CD8-positive, alpha-beta memory T cell (primary cell): Measurements from ENCODE around the gene TBC1D2. TPM values are rescaled to one million over a fixed set of nuclear protein-coding genes. Genes with fewer than 3 reads are reported as not detected.
A peak's percentile ranks its signal among the peaks of the same experiment; 100 is the strongest.

Source experiments
- CTCF ChIA-PET: fragments of 350-600 bp; sonication (Branson Sonifier 250); formaldehyde crosslinking; loops from one replicate; lab custom pipeline; 2021; ENCODE audit warnings: antibody characterized with exemption; lab: Charles Lee
- POLR2A ChIA-PET: fragments of 350-600 bp; sonication (Branson Sonifier 250); formaldehyde crosslinking; loops from one replicate; lab custom pipeline; 2021; ENCODE audit warnings: antibody characterized with exemption; lab: Charles Lee
- DNase-seq, 5 donors: peaks; one replicate each; pipeline versions ENCODE4 v3.0.0 to v3.0.0-alpha.2; 2020 to 2022; ENCODE audit warnings: mixed read lengths in 1 of 5
- H3K27ac ChIP-seq: one replicate; pipeline ENCODE4 v1.7.0; 2013; ENCODE audit warnings: low read depth, mild to moderate bottlenecking, low read length, moderate library complexity
- H3K27me3 ChIP-seq: 2 replicates; pipeline ENCODE4 v1.7.0; 2013; ENCODE audit warnings: low read length, mild to moderate bottlenecking; ENCODE audit not compliant: insufficient read depth, poor library complexity, severe bottlenecking
- H3K36me3 ChIP-seq: 2 replicates; pipeline ENCODE4 v1.7.0; 2013; ENCODE audit warnings: mild to moderate bottlenecking, low read length, moderate library complexity; ENCODE audit not compliant: insufficient read depth
- H3K4me1 ChIP-seq: 2 replicates; pipeline ENCODE4 v1.7.0; 2013; ENCODE audit warnings: mild to moderate bottlenecking, low read length, moderate library complexity; ENCODE audit not compliant: insufficient read depth
- H3K4me3 ChIP-seq: 2 replicates; pipeline ENCODE4 v1.7.0; 2013; ENCODE audit warnings: mild to moderate bottlenecking, low read length
- H3K9me3 ChIP-seq: 2 replicates; pipeline ENCODE4 v1.7.0; 2013; ENCODE audit warnings: mild to moderate bottlenecking, low read length
- H3K27ac Mint-ChIP-seq, 8 donors: one replicate each; pipeline ENCODE4 v1.8.0; 2020 to 2021; ENCODE audit warnings: mixed read lengths in 8 of 8, mild to moderate bottlenecking in 6 of 8, inconsistent platforms in 3 of 8, moderate library complexity in 3 of 8
- H3K27me3 Mint-ChIP-seq, 2 donors: one replicate each; pipeline ENCODE4 v1.8.0; 2020 to 2021; ENCODE audit warnings: mixed read lengths in 2 of 2, mild to moderate bottlenecking in 1 of 2, moderate library complexity in 1 of 2
- H3K36me3 Mint-ChIP-seq, 3 donors: one replicate each; pipeline ENCODE4 v1.8.0; 2020 to 2021; ENCODE audit warnings: mixed read lengths in 3 of 3, inconsistent platforms in 1 of 3, mild to moderate bottlenecking in 1 of 3
- H3K4me1 Mint-ChIP-seq, 3 donors: one replicate each; pipeline ENCODE4 v1.8.0; 2020 to 2021; ENCODE audit warnings: mixed read lengths in 3 of 3, inconsistent platforms in 1 of 3, mild to moderate bottlenecking in 1 of 3
- H3K4me3 Mint-ChIP-seq, 7 donors: one replicate each; pipeline ENCODE4 v1.8.0; 2020 to 2021; ENCODE audit warnings: mixed read lengths in 7 of 7, mild to moderate bottlenecking in 6 of 7, moderate library complexity in 4 of 7, inconsistent platforms in 2 of 7
- H3K9me3 Mint-ChIP-seq, 5 donors: one replicate each; pipeline ENCODE4 v1.8.0; 2020 to 2022; ENCODE audit warnings: mixed read lengths in 5 of 5, mild to moderate bottlenecking in 3 of 5, moderate library complexity in 2 of 5, inconsistent platforms in 1 of 5
- polyA plus RNA-seq: library from polyadenylated mRNA; unstranded; fragments of 300-500 nt; fragmentation: Illumina TruSeq; gene quantifications from one replicate; pipeline ENCODE4 v1.2.3, GENCODE V29; 2021
- total RNA-seq, 2 experiments: library from RNA; stranded (reverse); gene quantifications; one replicate each; pipeline ENCODE4 v1.2.3, GENCODE V29; 2021

TBC1D2 gene
- total and polyA plus RNA-seq, 3 experiments from 2014 or later: 3.3 to 5.6 (median 4.8) TPM

- H3K36me3 ChIP-seq: no peaks in the 10 kb centered on the region
- DNase-seq: no peak
- no peaks in the 10 kb centered on the region for H3K27me3 ChIP-seq
- ChIA-PET CTCF (no interaction called here), POLR2A (no interaction called here)
- H3K4me3 Mint-ChIP-seq: no peak overlapping the region
- H3K4me1 ChIP-seq: no peaks in the 10 kb centered on the region
- peak overlapping the region in 1 of 8 donors; percentile 48 for H3K27ac Mint-ChIP-seq
- H3K9me3 Mint-ChIP-seq: no peaks in the 10 kb centered on the region
- H3K27me3 Mint-ChIP-seq: peaks cover 2 to 29% of the 10 kb centered on the region in 2 donors
- no peak overlapping the region for H3K4me3 ChIP-seq
- H3K27ac ChIP-seq: no peak overlapping the region
- no peaks in the 10 kb centered on the region for H3K36me3 Mint-ChIP-seq
- H3K4me1 Mint-ChIP-seq: no peaks in the 10 kb centered on the region
- H3K9me3 ChIP-seq: no peaks in the 10 kb centered on the region
Measured at GRCh38 chr9:98295824-98296223, 40.4 kb upstream of the TBC1D2 start.

- Histone ChIP-seq H3K36me3 (no peaks in the 10 kb centered on the region), H3K9me3 (no peaks in the 10 kb centered on the region), H3K27ac (no peak overlapping the region), H3K27me3 (no peaks in the 10 kb centered on the region), H3K4me3 (no peak overlapping the region), H3K4me1 (no peaks in the 10 kb centered on the region)
- no peak for DNase-seq
- Mint-ChIP-seq H3K9me3 (no peaks in the 10 kb centered on the region), H3K27me3 (peaks cover 2 to 21% of the 10 kb centered on the region in 2 donors), H3K27ac (peak overlapping the region in 1 of 8 donors; percentile 68), H3K4me1 (no peaks in the 10 kb centered on the region), H3K36me3 (no peaks in the 10 kb centered on the region), H3K4me3 (no peak overlapping the region)
- ChIA-PET CTCF (no interaction called here), POLR2A (no interaction called here)
Measured at GRCh38 chr9:98291820-98292219, 36.4 kb upstream of the TBC1D2 start.

DNA sequence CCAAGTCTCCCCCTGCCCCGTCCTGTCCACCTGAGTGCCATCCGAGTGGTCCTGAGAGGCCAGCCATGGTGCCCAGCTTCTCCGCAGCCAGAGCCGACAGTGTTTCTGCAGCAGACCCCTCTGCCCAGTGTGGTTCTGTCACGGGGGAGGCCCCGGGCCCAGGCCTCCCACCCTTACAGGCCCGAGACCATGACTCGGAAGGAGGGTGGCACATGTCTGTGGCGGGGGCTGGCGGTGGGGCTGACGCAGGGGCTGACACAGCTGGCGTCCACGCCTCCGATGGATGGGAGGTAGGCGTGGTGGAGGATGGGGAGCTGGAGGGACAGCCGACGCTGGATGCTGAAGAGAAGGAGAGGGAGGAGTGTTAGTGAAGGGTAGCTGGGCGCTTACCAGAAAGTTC lies 35.0 kb upstream of the TBC1D2 start:
- H3K27me3 ChIP-seq: no peaks in the 10 kb centered on the region
- Mint-ChIP-seq H3K9me3 (no peaks in the 10 kb centered on the region), H3K36me3 (no peaks in the 10 kb centered on the region), H3K27me3 (peaks cover 0 to 15% of the 10 kb centered on the region in 2 donors), H3K4me1 (no peaks in the 10 kb centered on the region), H3K27ac (no peak overlapping the region), H3K4me3 (no peak overlapping the region)
- H3K4me1 ChIP-seq: no peaks in the 10 kb centered on the region
- H3K36me3 ChIP-seq: no peaks in the 10 kb centered on the region
- no peak for DNase-seq
- H3K9me3 ChIP-seq: no peaks in the 10 kb centered on the region
- H3K27ac ChIP-seq: no peak overlapping the region
- CTCF ChIA-PET: no interaction called here
- POLR2A ChIA-PET: no interaction called here
- no peak overlapping the region for H3K4me3 ChIP-seq

DNA sequence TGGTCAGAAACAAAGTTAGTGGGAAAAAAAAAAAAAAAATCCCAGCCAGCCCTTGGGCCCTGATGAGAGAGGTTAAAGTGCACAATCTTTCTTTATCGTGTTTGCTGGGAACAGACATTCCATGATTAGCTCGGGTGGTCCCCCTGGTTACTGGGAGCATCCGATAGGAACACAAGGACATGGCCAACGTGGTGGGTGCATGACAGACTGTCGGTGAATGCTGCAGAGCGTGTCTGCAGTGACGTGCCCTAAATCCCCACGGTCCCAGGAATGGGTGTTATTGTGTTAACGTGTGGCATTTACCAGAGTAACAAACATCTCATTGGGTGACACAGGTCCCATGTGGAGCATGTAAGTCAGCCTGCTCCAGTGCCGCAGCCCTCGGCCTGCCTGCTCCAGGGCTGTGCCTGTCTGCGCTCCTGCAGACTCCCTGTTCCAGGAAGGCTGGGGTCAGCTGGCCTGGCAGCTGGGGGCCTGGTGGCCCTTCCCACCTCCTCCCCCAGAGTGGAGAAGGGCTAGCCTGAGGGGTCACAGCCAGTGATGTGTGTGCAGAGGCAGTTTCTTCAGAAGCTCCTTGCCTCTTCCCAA lies 34.3 kb upstream of the TBC1D2 start:
- Histone ChIP-seq H3K27me3 (no peaks in the 10 kb centered on the region), H3K9me3 (no peaks in the 10 kb centered on the region), H3K36me3 (no peaks in the 10 kb centered on the region), H3K27ac (no peak overlapping the region), H3K4me3 (no peak overlapping the region), H3K4me1 (no peaks in the 10 kb centered on the region)
- Mint-ChIP-seq H3K4me3 (no peak overlapping the region), H3K27ac (no peak overlapping the region), H3K4me1 (no peaks in the 10 kb centered on the region), H3K36me3 (no peaks in the 10 kb centered on the region), H3K27me3 (peaks cover 0 to 15% of the 10 kb centered on the region in 2 donors), H3K9me3 (no peaks in the 10 kb centered on the region)
- ChIA-PET CTCF (no interaction called here), POLR2A (no interaction called here)
- no peak for DNase-seq

DNA sequence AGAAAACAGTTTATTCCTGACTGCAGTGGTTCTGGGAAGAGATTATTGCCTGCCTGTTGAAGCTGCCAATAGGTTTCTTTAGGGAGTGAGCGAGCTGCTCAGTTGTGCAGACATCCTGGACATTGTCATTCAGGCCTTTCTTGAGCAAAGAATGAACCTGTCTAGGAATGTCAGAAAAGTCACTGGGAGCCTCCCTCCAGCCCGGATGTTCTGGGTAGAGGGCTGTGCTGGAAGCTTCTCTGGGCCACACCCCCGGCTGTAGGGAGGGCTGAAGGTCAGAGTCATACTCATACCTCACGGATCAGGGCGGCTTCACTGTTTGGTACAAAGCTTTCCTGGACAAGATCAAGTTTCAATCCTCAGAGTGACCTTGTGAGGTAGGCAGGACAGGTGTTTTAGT lies 33.4 kb upstream of the TBC1D2 start:
- DNase-seq: no peak
- CTCF ChIA-PET: no interaction called here
- Histone ChIP-seq H3K36me3 (no peaks in the 10 kb centered on the region), H3K4me3 (no peak overlapping the region), H3K27ac (no peak overlapping the region), H3K9me3 (no peaks in the 10 kb centered on the region), H3K27me3 (no peaks in the 10 kb centered on the region), H3K4me1 (no peaks in the 10 kb centered on the region)
- Mint-ChIP-seq H3K36me3 (no peaks in the 10 kb centered on the region), H3K4me3 (no peak overlapping the region), H3K9me3 (no peaks in the 10 kb centered on the region), H3K27ac (no peak overlapping the region), H3K4me1 (no peaks in the 10 kb centered on the region), H3K27me3 (peaks cover 0 to 12% of the 10 kb centered on the region in 2 donors)
- POLR2A ChIA-PET: no interaction called here

DNA sequence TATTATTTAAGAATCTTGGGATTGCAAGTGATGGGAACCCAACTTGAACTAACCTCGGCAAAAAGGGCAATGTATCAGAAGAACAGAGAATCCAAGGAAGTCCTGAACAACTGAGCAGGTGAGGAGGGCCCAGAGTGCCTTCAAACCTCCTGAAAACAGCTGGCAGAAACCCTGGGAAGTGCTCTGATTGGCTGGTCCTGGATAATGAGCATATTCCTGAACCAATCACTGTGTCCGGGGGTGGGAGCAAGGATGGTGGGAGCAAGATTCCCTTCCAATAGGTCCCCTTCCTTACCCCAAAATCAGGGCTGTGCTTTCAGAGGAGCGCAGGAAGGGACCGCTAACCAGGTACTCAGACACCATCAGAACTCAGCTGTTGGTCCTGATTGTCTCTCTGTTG lies 31.9 kb upstream of the TBC1D2 start:
- Histone ChIP-seq H3K27me3 (no peaks in the 10 kb centered on the region), H3K36me3 (no peaks in the 10 kb centered on the region), H3K4me1 (no peaks in the 10 kb centered on the region), H3K4me3 (no peak overlapping the region), H3K27ac (no peak overlapping the region), H3K9me3 (no peaks in the 10 kb centered on the region)
- ChIA-PET CTCF (interaction anchor here (1.3 kb wide), 1 partner anchor 25 kb away, joined by 3 read pairs; no protein-coding TSS in a partner anchor), POLR2A (no interaction called here)
- no peaks in the 10 kb centered on the region for H3K9me3 Mint-ChIP-seq
- H3K27ac Mint-ChIP-seq: no peak overlapping the region
- H3K36me3 Mint-ChIP-seq: no peaks in the 10 kb centered on the region
- H3K4me3 Mint-ChIP-seq: no peak overlapping the region
- no peak for DNase-seq
- H3K4me1 Mint-ChIP-seq: no peaks in the 10 kb centered on the region
- H3K27me3 Mint-ChIP-seq: peaks cover 0 to 20% of the 10 kb centered on the region in 2 donors

- H3K36me3 ChIP-seq: no peaks in the 10 kb centered on the region
- H3K36me3 Mint-ChIP-seq: no peaks in the 10 kb centered on the region
- H3K27ac Mint-ChIP-seq: no peak overlapping the region
- DNase-seq: no peak
- CTCF ChIA-PET: no interaction called here
- H3K4me3 ChIP-seq: no peak overlapping the region
- H3K27me3 ChIP-seq: no peaks in the 10 kb centered on the region
- no peaks in the 10 kb centered on the region for H3K9me3 Mint-ChIP-seq
- H3K9me3 ChIP-seq: no peaks in the 10 kb centered on the region
- no peak overlapping the region for H3K27ac ChIP-seq
- H3K27me3 Mint-ChIP-seq: peaks cover 0 to 36% of the 10 kb centered on the region in 2 donors
- H3K4me3 Mint-ChIP-seq: no peak overlapping the region
- no peaks in the 10 kb centered on the region for H3K4me1 ChIP-seq
- POLR2A ChIA-PET: no interaction called here
- no peaks in the 10 kb centered on the region for H3K4me1 Mint-ChIP-seq
Measured at GRCh38 chr9:98285446-98285845, 30.0 kb upstream of the TBC1D2 start.

DNA sequence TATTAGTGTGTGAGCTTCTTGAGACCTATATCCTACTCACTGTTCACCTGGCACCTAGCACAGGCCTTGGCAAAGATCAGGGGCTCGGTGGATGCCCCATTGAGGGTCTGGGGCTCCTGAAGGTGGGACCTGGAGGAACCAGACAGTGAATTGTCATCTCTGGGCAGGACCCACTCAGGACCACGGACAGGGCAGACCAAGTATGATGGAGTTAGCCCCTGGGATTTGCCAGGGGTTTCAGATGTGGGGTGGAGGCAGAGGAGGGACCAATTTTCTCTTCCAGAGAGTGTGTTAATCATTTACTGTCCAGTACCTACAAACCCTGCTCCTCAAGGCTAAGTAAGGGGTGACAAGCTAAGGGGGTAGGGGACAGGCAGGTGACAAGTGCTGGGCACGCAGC lies 29.3 kb upstream of the TBC1D2 start:
- H3K4me3 Mint-ChIP-seq: no peak overlapping the region
- CTCF ChIA-PET: no interaction called here
- Histone ChIP-seq H3K9me3 (no peaks in the 10 kb centered on the region), H3K4me3 (no peak overlapping the region), H3K27me3 (no peaks in the 10 kb centered on the region), H3K4me1 (no peaks in the 10 kb centered on the region), H3K36me3 (no peaks in the 10 kb centered on the region), H3K27ac (no peak overlapping the region)
- H3K27ac Mint-ChIP-seq: no peak overlapping the region
- no peaks in the 10 kb centered on the region for H3K9me3 Mint-ChIP-seq
- no peak for DNase-seq
- H3K27me3 Mint-ChIP-seq: peaks cover 0 to 37% of the 10 kb centered on the region in 2 donors
- H3K36me3 Mint-ChIP-seq: no peaks in the 10 kb centered on the region
- POLR2A ChIA-PET: no interaction called here
- H3K4me1 Mint-ChIP-seq: no peaks in the 10 kb centered on the region
